Spleen (tissue), 11 donors: ENCODE results near the gene ZNF562. TPM values are rescaled to one million over a fixed set of nuclear protein-coding genes. Genes with fewer than 3 reads are reported as not detected.

ENCODE experiments used
- DNase-seq: peaks from one replicate; pipeline ENCODE4 v3.0.0-alpha.2; 2020
- H3K27ac ChIP-seq, 8 donors: fragments of 200-600 bp; sonication (generic) in 7 of 8; 1 replicate in 4 of 8; 2 replicates in 4 of 8; pipeline versions ENCODE4 v1.5.0 to v1.8.0; 2016 to 2021; ENCODE audit warnings: inconsistent platforms in 4 of 8, mild to moderate bottlenecking in 4 of 8, moderate library complexity in 1 of 8
- H3K27me3 ChIP-seq, 7 donors: fragments of 200-600 bp; sonication (generic) in 6 of 7; replicated peaks in 1 of 7; 1 replicate in 4 of 7; 2 replicates in 3 of 7; pipeline versions ENCODE4 v1.5.0 to v1.8.0; 2016 to 2021; ENCODE audit warnings: inconsistent platforms in 3 of 7, mild to moderate bottlenecking in 1 of 7
- H3K36me3 ChIP-seq, 6 donors: fragments of 200-600 bp; sonication (generic) in 5 of 6; 1 replicate in 4 of 6; 2 replicates in 2 of 6; pipeline versions ENCODE4 v1.5.0 to v1.8.0; 2016 to 2021; ENCODE audit warnings: inconsistent platforms in 2 of 6
- H3K4me1 ChIP-seq, 6 donors: fragments of 200-600 bp; sonication (generic) in 5 of 6; 1 replicate in 3 of 6; 2 replicates in 3 of 6; pipeline versions ENCODE4 v1.5.0 to v1.8.0; 2016 to 2021; ENCODE audit warnings: inconsistent platforms in 3 of 6
- H3K4me3 ChIP-seq, 8 donors: fragments of 200-600 bp; sonication (generic) in 7 of 8; 1 replicate in 4 of 8; 2 replicates in 4 of 8; pipeline versions ENCODE4 v1.5.0 to v1.8.0; 2016 to 2021; ENCODE audit warnings: inconsistent platforms in 4 of 8, mild to moderate bottlenecking in 4 of 8, moderate library complexity in 2 of 8
- H3K9me3 ChIP-seq, 8 donors: fragments of 200-600 bp; sonication (generic) in 7 of 8; 1 replicate in 4 of 8; 2 replicates in 4 of 8; pipeline versions ENCODE4 v1.5.0 to v1.8.0; 2016 to 2021; ENCODE audit warnings: inconsistent platforms in 4 of 8
- CTCF ChIP-seq, 11 experiments: fragments of 200-600 bp in 7 of 11; fragments of 450-650 bp in 4 of 11; sonication (generic) in 4 of 11; IDR thresholded peaks in 8 of 11; conservative IDR thresholded peaks in 3 of 11; 1 replicate in 7 of 11; 2 replicates in 4 of 11; pipeline versions ENCODE4 v1.4.0 to v1.8.0; 2016 to 2021; ENCODE audit warnings: antibody characterized with exemption in 11 of 11, inconsistent platforms in 4 of 11, mild to moderate bottlenecking in 1 of 11
- POLR2A ChIP-seq, 3 donors: fragments of 450-650 bp; IDR thresholded peaks; one replicate each; pipeline ENCODE4 v1.5.1; 2017; ENCODE audit warnings: antibody characterized with exemption in 3 of 3, mild to moderate bottlenecking in 1 of 3
- POLR2AphosphoS5 ChIP-seq, 3 donors: sonication (generic); formaldehyde crosslinking; IDR thresholded peaks; one replicate each; pipeline ENCODE4 v1.5.1; 2017; ENCODE audit warnings: antibody characterized with exemption in 3 of 3
- WGBS, 5 donors: extraction: QIAGEN DNeasy Blood & Tissue Kit in 3 of 5; methylation state at CpG; one replicate each; pipeline versions ENCODE4 v1.1.5 to v1.1.7; 2013 to 2018; 5-methylcytosine and 5-hydroxymethylcytosine counted together
- intact Hi-C: fragments of 100-400 bp; cut with DNase I; formaldehyde crosslinking; loops from one replicate; pipeline ENCODE4 v1.15.0; 2023; ENCODE audit warnings: low total_unique reads
- polyA plus RNA-seq, 3 donors: library from polyadenylated mRNA; stranded (reverse); fragments of 200-250 nt; gene quantifications; one replicate each; pipeline ENCODE4 v1.2.1, GENCODE V29; 2013
- total RNA-seq, 7 donors: library from RNA; depleted of rRNA in 3 of 7; stranded (reverse); fragments of >200 nt in 3 of 7; fragmentation: NEBNext Ultra II Directional in 4 of 7; extraction: Animal tissue kit (Norgen Biotek cat#: 25700) in 4 of 7; gene quantifications; one replicate each; pipeline versions ENCODE4 v1.1.0 to v1.2.1, GENCODE V29; 2016 to 2021
- donor health status: healthy with polysubstance abuse.
- donor health status: DM: no; HTN: no; CAD: no; lungs with moderate emphysema.
- donor health status: DM: no; HTN: no; CAD: no.
- donor health status: Bipolar disorder and iron deficiency.
- donor health status: healthy.
- donor health status: DM: no; HTN: no; CAD: no.
- donor health status: DM: yes; HTN: yes; CAD: no.

Gene ZNF562
- total and polyA plus RNA-seq, 10 donors = 2.5 to 44.8 (median 32.0) TPM

DNA sequence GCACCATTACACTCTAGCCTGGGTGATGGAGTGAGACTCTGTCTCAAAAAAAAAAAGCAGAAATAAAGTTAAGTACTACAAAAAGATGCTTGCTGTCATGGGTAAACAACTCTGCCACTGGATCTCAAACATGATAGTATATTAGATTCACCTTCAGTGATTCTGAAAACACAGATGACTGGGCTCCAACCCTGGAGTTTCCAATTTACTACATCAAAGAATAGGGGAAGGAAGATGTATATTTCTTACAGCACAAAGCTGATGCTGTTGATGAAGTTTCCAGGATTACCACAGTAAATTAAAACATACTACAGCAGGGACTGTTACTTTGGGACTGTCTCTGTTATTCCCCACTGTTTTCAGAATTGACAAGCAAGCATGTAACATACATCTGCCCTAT lies 59.1 kb downstream of the ZNF562 start:
- Histone ChIP-seq H3K9me3 (peaks cover 8 to 45% (median 36%) of the 10 kb centered on the region in 8 donors), H3K36me3 (peaks cover 36 to 87% (median 86%) of the 10 kb centered on the region in 6 donors), H3K4me1 (peaks cover 5 to 19% (median 11%) of the 10 kb centered on the region in 6 donors), H3K27ac (no peak overlapping the region), H3K4me3 (no peak overlapping the region), H3K27me3 (no peaks in the 10 kb centered on the region)
- intact Hi-C loops = no loop called here
- no peak for DNase-seq
- TF ChIP-seq POLR2AphosphoS5 (IDR thresholded peaks at IDR 0.05) = no peak
- TF ChIP-seq CTCF (IDR thresholded peaks at IDR 0.05 in 8 of 11, conservative IDR thresholded peaks at IDR 0.05 in 3 of 11) = no peak
- TF ChIP-seq POLR2A (IDR thresholded peaks at IDR 0.05) = no peak

DNA sequence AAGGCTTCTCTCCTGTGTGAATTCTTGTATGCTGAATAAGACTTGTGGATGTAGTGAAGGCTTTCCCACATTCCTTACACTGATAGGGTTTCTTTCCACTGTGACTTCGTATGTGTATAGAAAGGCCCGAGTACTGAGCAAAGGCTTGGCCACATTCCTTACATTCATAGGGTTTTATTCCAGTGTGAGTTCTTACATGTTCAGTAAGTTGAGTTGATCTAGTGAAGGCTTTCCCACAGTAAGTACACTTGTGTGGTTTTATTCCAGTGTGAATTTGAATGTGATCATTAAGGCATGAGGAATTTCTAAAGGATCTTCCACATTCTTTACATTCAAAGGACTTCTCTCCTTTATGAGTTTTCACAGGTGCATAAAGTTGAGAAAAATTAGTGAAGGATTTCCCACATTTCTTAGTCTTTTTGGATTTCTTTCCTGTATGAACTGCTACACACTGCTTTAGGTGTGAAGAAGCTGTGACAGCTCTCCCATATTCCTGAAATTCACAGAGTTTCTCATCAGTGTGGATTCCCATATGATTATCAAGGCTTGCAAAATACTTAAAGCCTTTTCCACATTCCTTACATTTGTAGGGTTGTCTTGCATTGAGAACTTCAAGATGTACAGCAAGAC lies 64.3 kb downstream of the ZNF562 start:
- peaks cover 30 to 98% (median 87%) of the 10 kb centered on the region in 8 donors for H3K9me3 ChIP-seq
- TF ChIP-seq CTCF (IDR thresholded peaks at IDR 0.05 in 8 of 11, conservative IDR thresholded peaks at IDR 0.05 in 3 of 11) (no peak), POLR2A (IDR thresholded peaks at IDR 0.05) (no peak), POLR2AphosphoS5 (IDR thresholded peaks at IDR 0.05) (no peak)
- DNase-seq = no peak
- peak overlapping the region in 1 of 8 donors; percentile 8 for H3K4me3 ChIP-seq
- no peaks in the 10 kb centered on the region for H3K4me1 ChIP-seq
- H3K27me3 ChIP-seq = no peaks in the 10 kb centered on the region
- WGBS, 5 donors = 94 to 100% (median 97%) methylated on average over 2 of the region's 2 CpGs
- H3K27ac ChIP-seq = no peak overlapping the region
- intact Hi-C loops = no loop called here
- peaks cover 37 to 85% (median 70%) of the 10 kb centered on the region in 6 donors for H3K36me3 ChIP-seq

DNA sequence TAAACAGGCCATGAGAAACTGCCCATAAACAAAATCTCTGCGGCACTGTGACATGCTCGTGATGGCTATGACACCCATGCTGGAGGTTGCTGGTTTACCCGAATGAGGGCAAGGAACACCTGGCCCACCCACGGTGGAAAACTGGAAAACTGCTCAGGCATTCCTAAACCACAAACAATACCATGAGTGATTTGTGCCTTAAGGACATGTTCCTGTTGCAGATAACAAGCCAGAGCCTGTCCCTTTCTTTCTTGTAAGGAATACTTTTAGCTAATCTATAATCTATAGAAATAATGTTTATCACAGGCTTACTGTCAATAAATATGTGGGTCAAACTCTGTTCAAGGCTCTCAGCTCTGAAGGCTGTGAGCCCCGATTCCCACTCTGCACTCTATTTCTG lies 66.0 kb downstream of the ZNF562 start:
- TF ChIP-seq POLR2A (IDR thresholded peaks at IDR 0.05) (no peak), POLR2AphosphoS5 (IDR thresholded peaks at IDR 0.05) (no peak), CTCF (IDR thresholded peaks at IDR 0.05 in 8 of 11, conservative IDR thresholded peaks at IDR 0.05 in 3 of 11) (no peak)
- H3K9me3 ChIP-seq = peaks cover 30 to 100% (median 98%) of the 10 kb centered on the region in 8 donors
- no peaks in the 10 kb centered on the region for H3K4me1 ChIP-seq
- H3K27ac ChIP-seq = no peak overlapping the region
- peaks cover 35 to 68% (median 53%) of the 10 kb centered on the region in 6 donors for H3K36me3 ChIP-seq
- intact Hi-C loops = no loop called here
- DNase-seq = no peak
- H3K4me3 ChIP-seq = no peak overlapping the region
- WGBS, 5 donors = 89 to 99% (median 94%) methylated on average over 5 of the region's 5 CpGs
- H3K27me3 ChIP-seq = no peaks in the 10 kb centered on the region

GRCh38 chr19:9597027-9597426 lies 77.9 kb downstream of the ZNF562 start:
- intact Hi-C loops = no loop called here
- no peak overlapping the region for H3K4me3 ChIP-seq
- peaks cover 0 to 9% (median 0%) of the 10 kb centered on the region in 7 donors for H3K27me3 ChIP-seq
- H3K9me3 ChIP-seq = peaks cover 0 to 46% (median 31%) of the 10 kb centered on the region in 8 donors
- H3K36me3 ChIP-seq = no peaks in the 10 kb centered on the region
- no peaks in the 10 kb centered on the region for H3K4me1 ChIP-seq
- TF ChIP-seq POLR2AphosphoS5 (IDR thresholded peaks at IDR 0.05) = no peak
- TF ChIP-seq POLR2A (IDR thresholded peaks at IDR 0.05) = no peak
- no peak for TF ChIP-seq CTCF (IDR thresholded peaks at IDR 0.05 in 8 of 11, conservative IDR thresholded peaks at IDR 0.05 in 3 of 11)
- H3K27ac ChIP-seq = no peak overlapping the region
- WGBS, 5 donors = 70 to 88% (median 80%) methylated on average over 3 of the region's 3 CpGs
- no peak for DNase-seq

Other genes starting within 250 kb of the ZNF562 start
- gene ZNF266, start 239.5 kb downstream of the ZNF562 start, total RNA-seq = 10 to 100 TPM; 26.0 to 73.0 (median 42.9) TPM
- 10 to 100 TPM; 42.6 to 75.5 (median 59.2) TPM for gene ZNF266, start 239.5 kb downstream of the ZNF562 start, polyA plus RNA-seq
- gene ZNF560, start 176.5 kb downstream of the ZNF562 start, total RNA-seq = under 1 TPM in 1 of 7 donors, not detected in 6; 0.19 TPM
- gene ZNF560, start 176.5 kb downstream of the ZNF562 start, polyA plus RNA-seq = under 1 TPM in 2 of 3 donors, not detected in 1; 0.02 to 0.04 TPM
- gene ZNF426, start 136.5 kb downstream of the ZNF562 start, total RNA-seq = 10 to 100 TPM; 12.1 to 22.7 (median 16.9) TPM
- 1 to 10 TPM; 1.7 to 3.4 (median 2.4) TPM for gene ZNF426, start 136.5 kb downstream of the ZNF562 start, polyA plus RNA-seq
- gene ZNF121, start 90.6 kb downstream of the ZNF562 start, total RNA-seq = 10 to 100 TPM; 27.7 to 44.8 (median 35.0) TPM
- 1 to 10 TPM; 5.5 to 9.1 (median 8.2) TPM for gene ZNF121, start 90.6 kb downstream of the ZNF562 start, polyA plus RNA-seq
- 10 to 100 TPM; 23.8 to 42.0 (median 33.2) TPM for gene ZNF561, start 53.9 kb downstream of the ZNF562 start, total RNA-seq
- gene ZNF561, start 53.9 kb downstream of the ZNF562 start, polyA plus RNA-seq = 10 to 100 TPM; 11.7 to 15.3 (median 12.4) TPM
- 10 to 100 TPM in 6 of 7 donors, 1 to 10 TPM in 1; 7.8 to 24.0 (median 17.0) TPM for gene ZNF846, start 93.6 kb upstream of the ZNF562 start, total RNA-seq
- gene ZNF846, start 93.6 kb upstream of the ZNF562 start, polyA plus RNA-seq = 1 to 10 TPM; 4.8 to 5.9 (median 5.5) TPM
- 10 to 100 TPM; 19.8 to 31.9 (median 22.9) TPM for gene FBXL12, start 144.0 kb upstream of the ZNF562 start, total RNA-seq
- gene FBXL12, start 144.0 kb upstream of the ZNF562 start, polyA plus RNA-seq = 10 to 100 TPM; 14.5 to 18.1 (median 16.0) TPM
- gene UBL5, start 152.8 kb upstream of the ZNF562 start, total RNA-seq = 100 to 1,000 TPM; 180 to 286 (median 224) TPM
- 100 to 1,000 TPM; 615 to 778 (median 743) TPM for gene UBL5, start 152.8 kb upstream of the ZNF562 start, polyA plus RNA-seq
- gene PIN1, start 160.2 kb upstream of the ZNF562 start, total RNA-seq = 10 to 100 TPM; 37.7 to 53.2 (median 46.8) TPM
- gene PIN1, start 160.2 kb upstream of the ZNF562 start, polyA plus RNA-seq = 10 to 100 TPM; 60.8 to 86.1 (median 77.7) TPM